Measurements from ENCODE around the gene EEF1A2. TPM values are rescaled to one million over a fixed set of nuclear protein-coding genes. Genes with fewer than 3 reads are reported as not detected.

The EEF1A2 gene
- total and polyA plus RNA-seq, 4 experiments from 2014 or later = 0.36 to 0.81 TPM; not detected in 2

DNA sequence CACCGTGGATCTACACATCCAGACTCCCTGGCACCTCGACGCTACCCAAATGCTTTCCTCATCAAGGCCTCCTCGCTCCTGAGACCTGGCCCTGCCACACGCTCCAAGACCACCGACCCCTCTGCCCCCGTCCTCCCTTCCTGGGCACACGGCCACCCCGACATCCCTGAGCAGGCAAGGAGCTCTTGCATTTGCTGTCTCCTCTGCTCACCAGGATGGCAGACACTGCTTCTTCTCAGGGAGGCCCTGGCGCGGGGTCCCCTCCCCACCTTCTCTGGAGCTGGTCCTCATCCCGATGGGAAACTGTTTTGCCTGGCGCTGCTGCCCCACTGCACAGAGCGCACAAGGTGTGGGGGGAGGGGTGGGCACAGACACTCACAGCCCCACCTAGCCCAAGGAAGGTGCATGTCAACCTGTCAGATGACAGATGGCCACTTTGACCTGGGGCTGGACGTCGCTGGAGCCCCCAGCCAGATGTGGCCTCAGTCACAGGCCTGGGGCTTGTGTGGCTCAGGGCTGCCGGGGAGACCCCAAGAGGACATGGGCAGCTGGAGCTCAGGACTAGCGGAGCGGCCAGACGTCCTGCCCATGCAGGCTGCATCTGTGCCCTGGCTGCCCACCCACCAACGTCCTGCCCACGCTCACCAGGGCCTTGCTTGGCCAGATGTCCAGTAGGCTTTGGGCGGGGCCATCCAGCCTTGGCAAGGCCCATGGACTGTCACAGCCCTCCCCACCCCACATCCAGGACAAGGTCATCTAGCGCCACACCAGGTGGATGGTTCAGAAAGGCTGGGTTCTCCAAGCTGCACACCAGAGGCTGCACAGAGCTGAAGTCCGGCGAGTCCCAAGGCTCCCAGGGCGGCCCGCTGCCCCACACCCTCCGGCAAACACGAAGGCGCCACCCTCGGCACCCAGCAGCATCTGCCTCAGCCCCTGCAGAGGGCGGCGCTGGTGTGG, 20.3 kb downstream of the EEF1A2 start:
- H3K4me3 Mint-ChIP-seq = no peak overlapping the region
- no peak overlapping the region for H3K4me3 ChIP-seq (ENCODE audit: low read length in 2 of 2)
- ChIA-PET CTCF (ENCODE audit: partially characterized antibody) (no interaction called here), POLR2A (ENCODE audit: partially characterized antibody) (no interaction called here)
- peaks cover 0 to 12% (median 6%) of the 10 kb centered on the region in 4 donors for H3K4me1 Mint-ChIP-seq
- H3K9me3 ChIP-seq (ENCODE audit: control insufficient read depth in 1 of 2, low read length in 2 of 2) = no peaks in the 10 kb centered on the region
- peaks cover 25 to 29% of the 10 kb centered on the region in 2 donors for H3K27me3 Mint-ChIP-seq
- H3K36me3 Mint-ChIP-seq = no peaks in the 10 kb centered on the region
- no peak for DNase-seq
- no peak overlapping the region for H3K27ac ChIP-seq (ENCODE audit: low read depth, low read length)
- intact Hi-C loops (cut with micrococcal nuclease) = no loop called here
- H3K36me3 ChIP-seq (ENCODE audit: insufficient read depth, low read length) = no peaks in the 10 kb centered on the region
- peaks cover 0 to 2% (median 0%) of the 10 kb centered on the region in 8 donors for H3K9me3 Mint-ChIP-seq
- peaks cover 5% of the 10 kb centered on the region for H3K27me3 ChIP-seq (ENCODE audit: insufficient read depth, low read length)
- H3K27ac Mint-ChIP-seq = no peak overlapping the region
- peaks cover 4% of the 10 kb centered on the region for H3K4me1 ChIP-seq (ENCODE audit: insufficient read depth, low read length)

DNA sequence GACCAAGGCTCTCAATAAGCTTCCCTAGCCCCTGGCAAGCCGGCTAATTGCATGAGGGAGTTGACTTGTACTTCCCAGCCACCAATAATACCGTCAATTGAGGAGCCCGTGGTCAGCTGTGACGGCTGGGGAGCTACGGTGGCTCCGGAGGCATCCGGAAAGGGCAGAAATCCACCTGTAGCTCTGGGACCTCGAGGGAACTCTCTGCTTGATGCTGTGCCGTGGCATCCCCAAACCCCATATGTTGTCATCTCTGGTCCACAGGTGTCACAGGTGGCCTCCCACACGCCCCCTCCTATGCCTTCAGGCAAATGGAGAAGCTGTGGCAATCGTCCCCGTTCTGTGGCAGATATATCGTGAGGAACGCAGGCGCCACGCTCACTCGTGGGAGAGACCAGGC, 20.9 kb downstream of the EEF1A2 start:
- ChIA-PET POLR2A (ENCODE audit: partially characterized antibody) (no interaction called here), CTCF (ENCODE audit: partially characterized antibody) (no interaction called here)
- H3K4me3 Mint-ChIP-seq = no peak overlapping the region
- Histone ChIP-seq H3K4me3 (ENCODE audit: low read length in 2 of 2) (no peak overlapping the region), H3K27ac (ENCODE audit: low read depth, low read length) (no peak overlapping the region), H3K4me1 (ENCODE audit: insufficient read depth, low read length) (peaks cover 5% of the 10 kb centered on the region), H3K9me3 (ENCODE audit: control insufficient read depth in 1 of 2, low read length in 2 of 2) (no peaks in the 10 kb centered on the region), H3K27me3 (ENCODE audit: insufficient read depth, low read length) (peaks cover 9% of the 10 kb centered on the region), H3K36me3 (ENCODE audit: insufficient read depth, low read length) (no peaks in the 10 kb centered on the region)
- DNase-seq = no peak
- peaks cover 0 to 1% (median 0%) of the 10 kb centered on the region in 8 donors for H3K9me3 Mint-ChIP-seq
- H3K36me3 Mint-ChIP-seq = no peaks in the 10 kb centered on the region
- H3K27me3 Mint-ChIP-seq = peaks cover 26 to 28% of the 10 kb centered on the region in 2 donors
- H3K4me1 Mint-ChIP-seq = peaks cover 0 to 11% (median 5%) of the 10 kb centered on the region in 4 donors
- no peak overlapping the region for H3K27ac Mint-ChIP-seq
- intact Hi-C loops (cut with micrococcal nuclease) = no loop called here

DNA sequence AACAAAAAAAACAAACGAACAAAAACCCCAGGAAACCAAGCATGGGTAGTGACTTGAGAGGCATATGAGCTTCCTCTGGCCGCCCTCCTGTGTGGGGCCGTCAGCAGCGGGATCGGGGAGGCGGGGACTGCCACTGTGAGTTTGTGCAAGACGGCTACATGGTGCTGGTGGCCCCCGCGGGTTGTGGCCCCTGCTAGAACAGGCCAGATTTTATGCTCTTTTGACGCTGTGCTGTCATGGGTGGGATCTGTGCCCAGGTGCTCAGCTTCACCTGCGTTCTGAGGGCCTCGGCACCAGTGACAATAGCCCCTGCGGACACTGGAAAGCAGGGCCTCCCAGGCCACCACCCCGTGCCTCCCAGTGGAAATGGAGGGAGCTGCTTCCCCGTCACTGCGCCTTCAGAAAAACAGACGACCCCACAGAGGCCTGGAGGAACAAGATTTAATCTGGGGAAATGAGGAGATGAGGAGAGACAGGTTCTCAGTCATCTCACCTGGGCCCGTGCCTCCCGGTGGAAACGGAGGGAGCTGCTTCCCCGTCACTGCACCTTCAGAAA, 21.7 kb downstream of the EEF1A2 start:
- Mint-ChIP-seq H3K4me3 (no peak overlapping the region), H3K9me3 (no peaks in the 10 kb centered on the region), H3K27me3 (peaks cover 21 to 24% of the 10 kb centered on the region in 2 donors), H3K36me3 (no peaks in the 10 kb centered on the region), H3K27ac (no peak overlapping the region), H3K4me1 (peaks cover 0 to 8% (median 3%) of the 10 kb centered on the region in 4 donors)
- H3K9me3 ChIP-seq (ENCODE audit: control insufficient read depth in 1 of 2, low read length in 2 of 2) = no peaks in the 10 kb centered on the region
- no peak overlapping the region for H3K27ac ChIP-seq (ENCODE audit: low read depth, low read length)
- CTCF ChIA-PET (ENCODE audit: partially characterized antibody) = no interaction called here
- no peak for DNase-seq
- intact Hi-C loops (cut with micrococcal nuclease) = no loop called here
- POLR2A ChIA-PET (ENCODE audit: partially characterized antibody) = no interaction called here
- no peaks in the 10 kb centered on the region for H3K36me3 ChIP-seq (ENCODE audit: insufficient read depth, low read length)
- no peak overlapping the region for H3K4me3 ChIP-seq (ENCODE audit: low read length in 2 of 2)
- peaks cover 9% of the 10 kb centered on the region for H3K27me3 ChIP-seq (ENCODE audit: insufficient read depth, low read length)
- H3K4me1 ChIP-seq (ENCODE audit: insufficient read depth, low read length) = peaks cover 5% of the 10 kb centered on the region

DNA sequence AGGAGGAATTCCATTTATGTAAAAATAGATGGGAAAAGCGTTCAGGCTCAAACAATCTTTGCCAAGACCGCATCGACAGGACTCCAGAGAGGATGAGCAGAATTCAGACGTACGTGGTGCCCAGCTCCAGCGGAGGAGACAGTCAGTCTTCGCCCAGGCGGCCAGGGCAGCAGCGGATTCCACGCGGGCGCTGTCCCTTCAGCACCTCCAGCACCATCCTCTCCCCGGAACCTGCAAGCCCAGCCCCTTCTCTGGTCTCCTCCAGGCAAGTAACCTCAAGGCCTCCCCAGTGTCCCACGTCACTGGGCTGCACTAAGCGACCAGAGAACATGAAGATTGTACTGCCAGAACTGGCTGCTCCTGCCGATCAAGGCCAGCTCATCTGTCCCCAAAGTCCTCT, 23.7 kb downstream of the EEF1A2 start:
- DNase-seq = no peak
- H3K9me3 ChIP-seq (ENCODE audit: control insufficient read depth in 1 of 2, low read length in 2 of 2) = no peaks in the 10 kb centered on the region
- H3K9me3 Mint-ChIP-seq = no peaks in the 10 kb centered on the region
- H3K36me3 Mint-ChIP-seq = no peaks in the 10 kb centered on the region
- no peaks in the 10 kb centered on the region for H3K36me3 ChIP-seq (ENCODE audit: insufficient read depth, low read length)
- H3K27me3 Mint-ChIP-seq = peaks cover 20% of the 10 kb centered on the region in 2 donors
- peaks cover 5% of the 10 kb centered on the region for H3K4me1 ChIP-seq (ENCODE audit: insufficient read depth, low read length)
- ChIA-PET CTCF (ENCODE audit: partially characterized antibody) (no interaction called here), POLR2A (ENCODE audit: partially characterized antibody) (no interaction called here)
- H3K27ac ChIP-seq (ENCODE audit: low read depth, low read length) = no peak overlapping the region
- H3K27me3 ChIP-seq (ENCODE audit: insufficient read depth, low read length) = peaks cover 13% of the 10 kb centered on the region
- H3K27ac Mint-ChIP-seq = no peak overlapping the region
- peak overlapping the region in 1 of 8 donors; percentile 43 for H3K4me3 Mint-ChIP-seq
- H3K4me3 ChIP-seq (ENCODE audit: low read length in 2 of 2) = no peak overlapping the region
- H3K4me1 Mint-ChIP-seq = peaks cover 0 to 8% (median 3%) of the 10 kb centered on the region in 4 donors
- intact Hi-C loops (cut with micrococcal nuclease) = no loop called here

DNA sequence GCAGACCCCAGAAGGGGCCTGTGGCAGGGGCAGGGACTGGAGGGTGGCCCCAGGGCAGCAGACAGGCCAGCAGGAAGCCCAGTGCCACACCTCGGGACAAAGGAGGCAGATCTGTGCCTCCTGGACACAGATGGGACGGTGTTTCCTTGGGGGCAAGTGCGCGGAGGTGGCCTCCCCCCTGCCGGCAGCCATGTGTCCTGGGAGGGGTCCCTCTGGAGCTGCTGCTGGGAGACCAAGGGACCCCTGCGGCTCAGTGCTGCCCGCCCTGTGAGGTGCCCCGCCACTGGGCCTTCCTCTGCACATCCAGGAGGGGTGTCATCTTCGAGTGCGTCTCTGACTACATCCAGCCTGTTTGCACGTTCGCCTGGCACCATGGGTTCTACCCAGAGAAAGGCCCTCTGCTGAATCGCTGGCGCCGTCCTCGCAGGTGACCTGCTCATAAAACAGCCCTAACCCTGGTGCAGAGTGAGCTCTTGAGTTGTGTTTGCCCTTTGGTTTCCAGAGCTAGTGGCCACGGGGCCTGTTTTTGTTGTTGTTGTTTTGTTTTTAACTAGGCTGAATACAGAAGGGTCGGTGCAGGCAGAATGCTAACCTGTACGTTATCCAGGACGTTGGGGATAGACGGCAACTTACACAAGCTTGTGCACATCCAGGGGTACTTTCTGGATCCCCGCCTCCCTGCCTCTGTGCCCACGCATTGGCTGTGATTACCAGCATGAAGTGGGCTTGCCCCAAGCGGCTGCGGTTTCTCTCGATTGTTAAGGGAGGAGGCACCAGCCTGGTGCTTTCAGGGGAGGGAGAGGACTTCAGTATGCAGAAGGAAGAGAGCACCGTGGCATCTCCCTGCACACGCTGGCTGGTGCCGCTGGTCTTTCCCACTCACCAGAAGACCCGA, 25.1 kb downstream of the EEF1A2 start:
- H3K9me3 ChIP-seq (ENCODE audit: control insufficient read depth in 1 of 2, low read length in 2 of 2) = no peaks in the 10 kb centered on the region
- ChIA-PET POLR2A (ENCODE audit: partially characterized antibody) (no interaction called here), CTCF (ENCODE audit: partially characterized antibody) (no interaction called here)
- Mint-ChIP-seq H3K4me1 (peaks cover 0 to 8% (median 3%) of the 10 kb centered on the region in 4 donors), H3K4me3 (peak overlapping the region in 4 of 8 donors; percentile 2 to 46 (median 8)), H3K27ac (no peak overlapping the region), H3K27me3 (peaks cover 19 to 22% of the 10 kb centered on the region in 2 donors), H3K9me3 (no peaks in the 10 kb centered on the region), H3K36me3 (no peaks in the 10 kb centered on the region)
- H3K4me1 ChIP-seq (ENCODE audit: insufficient read depth, low read length) = peaks cover 5% of the 10 kb centered on the region
- DNase-seq = no peak
- H3K27ac ChIP-seq (ENCODE audit: low read depth, low read length) = no peak overlapping the region
- H3K27me3 ChIP-seq (ENCODE audit: insufficient read depth, low read length) = peaks cover 13% of the 10 kb centered on the region
- no peaks in the 10 kb centered on the region for H3K36me3 ChIP-seq (ENCODE audit: insufficient read depth, low read length)
- intact Hi-C loops (cut with micrococcal nuclease) = no loop called here
- no peak overlapping the region for H3K4me3 ChIP-seq (ENCODE audit: low read length in 2 of 2)

DNA sequence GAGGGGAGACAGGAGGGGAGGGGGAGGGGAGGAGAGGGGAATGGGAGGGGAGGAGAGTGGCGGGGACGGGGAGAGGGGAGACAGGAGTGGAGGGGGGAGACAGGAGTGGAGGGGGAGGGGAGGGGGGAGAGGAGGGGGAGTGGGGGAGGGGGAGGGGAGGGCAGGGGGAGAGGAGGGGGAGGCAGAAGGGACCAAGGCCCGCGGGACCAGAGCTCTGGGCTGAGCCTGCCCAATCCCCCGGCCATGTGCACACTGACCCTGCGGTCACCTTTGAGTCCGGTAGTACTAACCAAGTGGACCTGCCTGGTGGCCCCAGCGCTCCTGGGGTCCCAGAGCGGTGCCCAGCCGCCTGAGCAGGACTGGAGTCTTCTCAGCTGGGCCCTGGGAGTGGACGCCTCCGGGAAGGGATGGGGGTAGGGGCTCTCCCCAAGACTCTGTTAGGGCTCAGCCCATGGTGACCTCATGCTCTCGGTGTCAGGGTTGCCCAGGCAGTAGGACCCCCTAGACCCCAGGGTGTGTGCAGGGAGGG, 26.0 kb downstream of the EEF1A2 start:
- CTCF ChIA-PET (ENCODE audit: partially characterized antibody) = no interaction called here
- H3K4me3 Mint-ChIP-seq = no peak overlapping the region
- H3K27me3 Mint-ChIP-seq = peaks cover 19 to 22% of the 10 kb centered on the region in 2 donors

More for the DNA sequence above, 26.0 kb downstream of the EEF1A2 start:
- H3K9me3 Mint-ChIP-seq = no peaks in the 10 kb centered on the region
- H3K27ac Mint-ChIP-seq = no peak overlapping the region
- intact Hi-C loops (cut with micrococcal nuclease) = no loop called here
- Histone ChIP-seq H3K4me3 (ENCODE audit: low read length in 2 of 2) (no peak overlapping the region), H3K4me1 (ENCODE audit: insufficient read depth, low read length) (peaks cover 5% of the 10 kb centered on the region), H3K9me3 (ENCODE audit: control insufficient read depth in 1 of 2, low read length in 2 of 2) (no peaks in the 10 kb centered on the region), H3K27me3 (ENCODE audit: insufficient read depth, low read length) (peaks cover 13% of the 10 kb centered on the region), H3K27ac (ENCODE audit: low read depth, low read length) (no peak overlapping the region), H3K36me3 (ENCODE audit: insufficient read depth, low read length) (no peaks in the 10 kb centered on the region)
- DNase-seq = no peak
- H3K4me1 Mint-ChIP-seq = peaks cover 0 to 8% (median 3%) of the 10 kb centered on the region in 4 donors
- POLR2A ChIA-PET (ENCODE audit: partially characterized antibody) = no interaction called here
- no peaks in the 10 kb centered on the region for H3K36me3 Mint-ChIP-seq

Data from CD4-positive, alpha-beta memory T cell (primary cell).